NCI-H2171 treated with DMSO at 0.1 percent for 48 hours (cell line): ENCODE data around the gene ABAT.

Experiments
- DNase-seq: peaks from one replicate; lab custom pipeline; 2025; lab: John Stamatoyannopoulos, UW

Gene ABAT

DNA sequence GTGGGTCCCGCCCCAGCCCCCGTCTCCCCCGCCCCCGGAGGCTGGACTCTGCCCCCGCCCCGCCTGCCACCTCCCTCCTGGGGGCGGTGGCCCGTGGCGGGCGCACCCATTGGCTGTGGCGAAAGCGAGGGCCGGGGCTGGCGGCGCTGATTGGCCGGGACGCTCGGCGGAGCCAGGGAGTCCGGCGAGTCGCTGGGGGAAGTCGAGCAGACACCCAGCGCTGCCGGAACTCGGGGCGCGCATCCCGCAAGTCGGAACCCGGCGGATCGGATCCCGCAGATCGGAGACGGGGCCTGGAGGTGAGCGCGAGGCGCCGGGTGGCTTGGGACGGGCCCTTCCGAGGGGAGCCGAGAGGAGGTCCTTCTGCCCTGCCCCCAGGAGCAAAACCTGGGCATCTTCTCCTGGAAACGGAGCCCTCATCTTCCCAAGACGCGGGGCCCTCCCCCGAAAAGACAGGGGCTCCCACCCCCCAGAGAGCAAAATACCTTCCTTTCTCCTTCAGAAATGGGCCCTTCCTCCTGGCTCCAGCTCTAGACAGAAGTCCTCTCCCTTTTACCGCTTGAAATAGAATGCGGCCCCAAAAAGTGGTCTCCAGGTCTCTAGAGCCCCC is at the start of gene ABAT:
Gene ABAT, plus strand, starts transcription at position 205 of the 610 bp plus-strand sequence. CDS start 61,123 bp downstream, outside the sequence.
- peak; percentile 67 for DNase-seq

DNA sequence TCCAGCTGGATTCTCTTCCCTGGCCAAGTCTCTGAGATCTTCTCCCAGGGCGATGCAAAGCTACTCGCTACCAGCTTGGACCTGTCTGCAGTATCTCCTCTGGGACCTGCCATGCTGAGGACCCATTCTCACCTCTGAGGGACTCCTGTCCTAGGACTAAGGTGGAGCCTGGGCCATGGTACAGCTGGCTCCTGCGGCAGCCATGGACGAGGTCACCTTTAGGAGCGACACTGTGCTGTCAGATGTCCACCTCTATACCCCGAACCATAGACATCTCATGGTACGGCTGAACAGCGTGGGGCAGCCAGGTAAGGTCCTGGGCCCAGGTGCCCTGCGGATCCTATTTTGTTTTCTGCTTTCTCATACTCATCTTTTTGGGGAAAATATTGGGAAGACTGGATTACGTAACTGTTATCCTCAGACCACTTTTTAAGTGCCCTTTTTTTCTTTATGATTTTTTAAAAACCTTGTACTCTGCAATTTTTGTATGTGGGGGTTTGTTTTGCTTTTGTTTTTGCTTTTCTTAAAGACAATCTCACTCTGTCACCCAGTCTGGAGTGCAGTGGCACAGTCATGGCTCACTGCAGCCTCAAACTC is 48.8 kb upstream of the ABAT start:
- DNase-seq: no peak

- DNase-seq: no peak
These were observed 47.5 kb upstream of the ABAT start for GRCh38 chr16:8626946-8627345.

DNA sequence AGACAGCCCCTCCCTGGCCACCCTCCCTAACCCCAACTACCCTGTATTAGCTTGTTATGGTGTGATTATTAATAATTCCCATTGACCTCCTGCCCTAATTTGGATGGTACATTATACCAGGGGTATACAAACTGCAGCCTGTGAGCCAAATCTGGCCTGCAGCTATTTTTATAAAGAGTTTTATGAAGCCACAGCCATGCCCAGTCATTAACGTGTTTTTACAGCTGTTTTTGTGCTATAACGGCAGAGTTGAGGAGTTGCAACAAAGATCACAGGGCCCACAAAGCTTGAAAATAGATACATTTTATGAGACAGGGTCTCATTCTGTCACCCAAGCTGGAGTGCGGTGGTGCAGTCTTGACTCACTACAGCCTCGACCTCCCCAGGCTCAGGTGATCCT is 47.0 kb upstream of the ABAT start:
- no peak for DNase-seq

DNA sequence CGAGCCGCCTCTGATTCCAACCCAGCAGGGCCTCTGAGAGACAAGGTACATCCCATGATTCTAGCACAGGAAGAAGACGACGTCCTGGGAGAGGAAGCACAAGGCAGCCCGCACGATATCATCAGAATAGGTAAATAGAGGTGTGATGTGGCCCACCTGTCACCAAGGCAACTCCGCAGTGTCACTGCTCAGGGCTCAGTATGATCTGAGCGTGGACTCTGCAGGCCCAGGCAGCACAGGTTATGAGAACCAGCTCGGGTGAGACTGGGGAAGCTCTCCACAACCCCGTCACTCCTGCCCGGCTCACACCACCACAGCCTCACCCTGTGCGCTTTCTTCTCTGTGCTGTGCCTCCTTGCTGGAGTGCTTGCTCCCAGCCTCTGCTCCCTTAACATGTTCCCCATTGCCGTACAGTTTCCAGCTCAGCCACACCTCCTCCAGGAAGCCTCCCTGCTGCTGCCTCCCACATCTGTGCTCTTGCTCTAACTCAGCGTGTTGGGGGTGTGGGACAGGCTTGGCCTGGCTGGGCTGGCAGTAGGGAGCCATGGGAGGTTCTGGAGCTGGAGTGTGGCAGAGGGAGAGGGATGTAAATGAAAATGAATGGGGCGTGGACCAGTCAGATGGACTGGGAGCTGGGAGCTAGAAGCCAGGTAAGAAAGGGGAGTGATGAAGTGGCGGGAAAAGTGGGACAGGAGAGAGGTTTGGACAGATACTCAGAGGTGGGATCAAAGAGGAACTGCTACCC is 45.3 kb upstream of the ABAT start:
- DNase-seq: no peak

DNA sequence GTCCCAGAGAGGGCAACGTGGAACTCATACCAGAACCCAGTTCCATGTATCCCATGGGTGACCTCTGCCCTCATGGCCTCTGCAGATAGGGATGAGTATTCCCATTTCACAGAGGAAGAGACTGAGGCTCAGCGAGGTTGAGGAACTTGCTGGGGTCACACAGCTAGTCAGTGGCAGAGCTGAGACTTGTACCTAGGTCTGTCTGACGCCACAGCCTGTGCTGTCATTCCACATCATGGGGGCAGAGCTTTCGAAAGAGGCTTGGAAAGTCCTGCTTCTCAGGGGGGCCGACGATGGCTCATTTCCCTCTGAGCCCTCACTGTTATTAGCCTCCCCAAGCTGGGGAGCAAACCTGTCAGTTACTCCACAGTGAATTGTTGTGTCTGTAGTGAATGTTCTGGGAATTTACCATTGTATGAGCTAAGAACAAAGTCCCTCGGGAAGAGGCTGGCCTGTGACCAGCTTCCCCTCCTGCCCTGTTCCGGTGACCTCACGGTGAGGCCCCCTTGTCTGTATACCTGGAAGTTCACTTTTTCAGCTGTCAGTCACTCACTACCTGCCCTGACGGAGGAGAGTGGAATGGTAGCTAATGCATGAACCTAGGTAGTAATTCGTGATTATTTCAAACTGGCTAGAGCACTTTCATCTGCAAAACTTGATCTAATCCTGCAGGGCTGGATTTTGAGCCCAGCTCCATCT is 44.0 kb upstream of the ABAT start:
- no peak for DNase-seq

- no peak for DNase-seq
These were observed 43.0 kb upstream of the ABAT start for GRCh38 chr16:8631373-8631772.

- no peak for DNase-seq
These were observed 42.5 kb upstream of the ABAT start for GRCh38 chr16:8631818-8632465.

- no peak for DNase-seq
These were observed 41.7 kb upstream of the ABAT start for GRCh38 chr16:8632675-8633182.

DNA sequence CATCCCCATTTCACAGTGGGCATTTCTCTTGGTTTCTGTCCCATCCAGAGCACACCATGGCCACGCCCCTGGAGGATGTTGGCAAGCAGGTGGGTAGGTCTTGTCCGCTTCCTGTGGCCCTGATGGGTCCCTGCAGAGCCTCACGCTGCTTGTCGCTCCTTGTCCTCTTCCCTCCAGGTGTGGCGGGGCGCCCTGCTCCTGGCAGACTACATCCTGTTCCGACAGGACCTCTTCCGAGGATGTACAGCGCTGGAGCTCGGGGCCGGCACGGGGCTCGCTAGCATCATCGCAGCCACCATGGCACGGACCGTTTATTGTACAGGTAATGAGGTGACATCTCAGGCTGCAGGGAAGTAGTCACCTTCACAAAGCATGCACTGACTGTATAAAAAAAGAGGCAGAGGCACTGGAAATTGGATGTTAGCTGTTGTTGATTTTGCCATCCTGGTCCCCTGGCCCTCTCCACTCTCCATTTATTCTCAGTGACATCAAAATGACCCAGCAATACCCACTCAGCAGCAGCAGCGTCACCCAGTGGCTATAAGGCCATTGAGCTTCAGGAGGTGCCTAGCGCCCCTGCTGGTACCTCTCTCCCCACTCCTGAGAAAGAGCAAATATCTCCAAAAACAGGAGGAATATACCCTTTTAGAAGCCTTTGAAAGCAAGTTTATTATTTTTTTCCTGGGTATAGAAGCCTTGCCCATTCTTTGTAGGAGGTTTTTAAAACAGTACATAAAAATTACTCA is 39.3 kb upstream of the ABAT start:
- no peak for DNase-seq

DNA sequence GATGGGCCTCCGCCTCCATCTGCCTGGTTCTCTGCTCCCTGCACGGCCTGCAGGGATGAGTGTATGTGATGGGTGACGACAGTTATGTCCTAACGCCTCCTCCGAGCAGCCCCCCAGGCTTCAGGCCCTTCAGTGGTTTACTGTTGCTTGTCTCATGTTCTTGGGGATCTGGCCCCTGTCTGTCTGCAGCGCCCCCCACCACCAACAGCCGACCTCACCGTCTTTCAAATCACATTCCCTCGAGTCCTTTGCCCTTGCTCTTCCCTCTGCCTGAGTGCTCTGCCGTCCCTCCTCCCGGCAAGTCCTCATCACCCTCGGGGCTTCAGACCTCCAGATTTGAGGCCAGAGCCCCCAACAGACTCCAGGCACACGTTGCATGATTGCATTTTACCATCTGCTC is 34.7 kb upstream of the ABAT start:
- peak; percentile 8 for DNase-seq

- DNase-seq: no peak
These were observed 32.7 kb upstream of the ABAT start for GRCh38 chr16:8641671-8642070.

DNA sequence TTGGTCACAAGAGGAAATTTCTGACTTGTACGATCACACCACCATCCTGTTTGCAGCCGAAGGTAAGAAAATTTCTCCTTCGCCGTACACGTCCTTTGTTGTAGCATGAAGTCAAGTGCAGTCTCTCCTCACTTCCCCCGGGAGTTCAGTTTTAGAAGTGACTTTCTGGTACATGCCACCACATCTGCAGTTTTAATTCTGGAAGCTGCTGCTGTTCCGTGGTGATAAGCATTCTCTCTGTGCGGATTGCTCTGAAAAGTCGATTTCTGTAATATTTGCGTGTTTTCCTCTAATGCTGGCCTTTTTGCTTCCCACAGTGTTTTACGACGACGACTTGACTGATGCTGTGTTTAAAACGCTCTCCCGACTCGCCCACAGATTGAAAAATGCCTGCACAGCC is 32.3 kb upstream of the ABAT start:
- no peak for DNase-seq

- DNase-seq: no peak
These were observed 29.9 kb upstream of the ABAT start for GRCh38 chr16:8644211-8645140.

- no peak for DNase-seq
These were observed 29.3 kb upstream of the ABAT start for GRCh38 chr16:8645141-8645521.

DNA sequence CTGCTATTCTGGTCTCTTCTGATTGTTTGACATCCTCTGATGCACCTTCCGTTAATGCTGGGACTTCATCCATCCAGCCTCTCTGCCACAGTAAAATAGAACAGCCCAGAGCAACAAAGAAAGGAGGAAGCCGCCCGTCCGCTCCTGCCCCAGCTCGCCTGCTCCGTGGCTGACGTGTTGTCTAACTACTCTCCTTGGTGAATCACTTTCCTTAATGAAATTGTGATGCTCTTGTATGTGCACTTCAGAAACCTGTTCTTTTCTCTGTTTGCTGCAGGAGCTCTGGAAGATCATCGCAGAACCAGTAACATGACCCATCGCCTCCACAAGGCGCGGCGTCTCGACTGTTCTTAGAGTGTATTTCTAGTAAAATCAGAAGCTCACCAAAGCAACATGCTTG is 28.6 kb upstream of the ABAT start:
- DNase-seq: no peak

GRCh38 chr16:8646326-8647053 is 27.9 kb upstream of the ABAT start:
- no peak for DNase-seq

DNA sequence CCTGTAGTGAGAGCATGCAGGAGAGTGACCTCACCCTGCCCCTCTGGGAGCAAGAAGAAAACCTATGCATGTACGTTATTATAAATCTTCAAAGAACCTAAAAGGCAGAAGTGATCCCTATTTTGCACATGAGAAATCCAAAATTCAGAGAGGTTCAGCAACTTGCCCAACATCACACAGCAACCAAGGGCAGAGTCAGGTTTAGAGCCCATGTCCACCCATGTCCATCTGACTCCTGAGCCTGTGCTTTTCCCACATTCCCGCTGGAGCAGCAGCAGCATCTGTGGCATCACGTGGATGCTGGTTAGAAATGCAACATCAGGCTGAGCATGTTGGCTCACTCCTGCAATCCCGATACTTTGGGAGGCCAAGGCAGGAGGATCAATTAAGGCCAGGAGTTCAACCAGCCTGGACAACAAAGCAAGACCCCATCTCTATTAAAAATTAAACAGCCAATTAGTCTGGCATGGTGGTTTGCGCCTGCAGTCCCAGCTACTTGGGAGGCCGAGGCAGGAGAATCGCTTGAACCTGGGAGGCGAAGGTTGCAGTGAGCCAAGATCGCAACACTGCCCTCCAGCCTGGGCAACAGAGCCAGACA is 26.6 kb upstream of the ABAT start:
- no peak for DNase-seq

DNA sequence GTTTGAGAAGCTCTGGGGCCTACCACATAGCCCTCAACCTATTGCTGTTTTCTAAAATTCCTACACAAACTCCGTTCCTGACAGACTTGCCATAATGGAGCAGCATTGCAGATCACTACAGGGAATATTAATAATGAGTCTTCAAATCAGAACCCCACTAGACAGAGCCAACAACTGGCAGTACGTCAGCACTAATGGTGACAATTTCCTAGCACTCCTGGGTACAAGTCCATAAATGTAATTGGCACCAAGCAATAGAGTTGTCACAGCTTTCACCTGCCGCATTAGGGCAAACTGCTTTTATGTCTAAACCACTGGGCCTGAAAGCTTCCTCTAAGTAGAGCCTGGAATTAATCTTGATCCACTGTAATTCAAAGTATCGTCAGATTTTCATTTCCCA is 25.5 kb upstream of the ABAT start:
- DNase-seq: no peak
